GM23248 (cell line): ENCODE results near the gene SLC10A3.

ENCODE experiments used
- EZH2 ChIP-seq: fragments of 200-600 bp; sonication (generic); IDR thresholded peaks from 2 replicates; pipeline ENCODE4 v1.6.1; 2018; ENCODE audit warnings: antibody characterized with exemption, mild to moderate bottlenecking; ENCODE audit not compliant: insufficient read depth, poor library complexity, severe bottlenecking
- EZH2phosphoT487 ChIP-seq: fragments of 200-600 bp; sonication (generic); IDR thresholded peaks from 2 replicates; pipeline ENCODE4 v1.6.1; 2018; ENCODE audit warnings: antibody characterized with exemption, moderate library complexity, mild to moderate bottlenecking, low read depth; ENCODE audit not compliant: insufficient read depth

DNA sequence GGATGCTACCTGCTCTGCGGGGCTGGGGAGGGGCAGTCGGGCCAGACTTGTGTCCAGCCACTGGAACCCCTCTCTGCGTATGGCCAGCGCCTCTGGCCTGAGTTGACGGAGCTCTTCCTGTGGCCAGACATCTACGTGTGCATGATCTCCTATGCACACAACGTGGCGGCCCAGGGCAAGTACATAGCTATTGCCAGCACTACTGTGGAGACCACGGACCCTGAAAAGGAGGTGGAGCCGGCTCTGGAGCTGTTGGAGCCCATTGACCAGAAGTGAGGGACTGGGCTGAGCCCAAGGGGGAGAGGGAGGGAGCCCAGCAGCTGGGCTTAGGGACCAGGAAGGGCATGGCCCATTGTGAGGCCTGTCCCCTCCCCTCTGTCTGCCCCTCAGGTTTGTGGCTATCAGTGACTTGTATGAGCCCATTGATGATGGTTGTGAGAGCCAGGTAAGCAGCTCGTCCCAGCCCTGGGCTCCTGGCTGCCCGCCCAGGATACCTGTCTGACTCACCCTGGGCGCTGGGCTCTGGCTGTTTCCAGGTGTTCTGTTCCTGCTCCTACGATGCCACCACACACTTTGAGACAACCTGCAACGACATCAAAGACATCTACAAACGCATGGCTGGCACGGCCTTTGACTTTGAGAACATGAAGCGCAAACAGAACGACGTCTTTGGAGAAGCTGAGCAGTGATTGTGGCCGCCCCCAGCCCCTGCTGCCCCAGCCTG, 48.3 kb downstream of the SLC10A3 start:
- TF ChIP-seq EZH2phosphoT487 (no peak), EZH2 (no peak)
